PFSK-1 (cell line): ENCODE measurements around the gene NFE2L2.

Experiments
- FOXP2 ChIP-seq: optimal IDR thresholded peaks from 2 replicates; pipeline ENCODE3; 2011; ENCODE audit warnings: borderline replicate concordance, control low read depth, inconsistent platforms; ENCODE audit not compliant: insufficient read depth; ENCODE audit errors: extremely low read length, extremely low read depth
- POLR2AphosphoS5 ChIP-seq: IDR thresholded peaks from 2 replicates; pipeline ENCODE4 v1.6.1; 2012; ENCODE audit warnings: low read depth, mild to moderate bottlenecking, control low read depth, low read length, moderate library complexity
- REST ChIP-seq, 2 experiments: IDR thresholded peaks; 2 replicates each; pipeline versions ENCODE4 v1.6.1 to v1.8.0; 2011 to 2012; ENCODE audit warnings: low read depth in 2 of 2, low read length in 2 of 2, control low read depth in 1 of 2, inconsistent platforms in 1 of 2, mild to moderate bottlenecking in 1 of 2, moderate library complexity in 1 of 2; ENCODE audit not compliant: insufficient read depth in 1 of 2
- SIN3A ChIP-seq: IDR thresholded peaks from 2 replicates; pipeline ENCODE4 v1.6.1; 2012; ENCODE audit warnings: mild to moderate bottlenecking, low read length, moderate library complexity, borderline replicate concordance; ENCODE audit not compliant: insufficient read depth
- TAF1 ChIP-seq: IDR thresholded peaks from 2 replicates; pipeline ENCODE4 v1.6.1; 2012; ENCODE audit warnings: low read length, control low read depth, borderline replicate concordance; ENCODE audit not compliant: insufficient read depth

The NFE2L2 gene

GRCh38 chr2:177257471-177257870 is 7.1 kb downstream of the NFE2L2 start:
- TF ChIP-seq FOXP2 (no peak), POLR2AphosphoS5 (no peak), TAF1 (no peak), SIN3A (no peak), REST (IDR thresholded peaks at IDR 0.05; ENCODE audit: insufficient read depth in 1 of 2, low read depth in 2 of 2, low read length in 2 of 2) (no peak)

DNA sequence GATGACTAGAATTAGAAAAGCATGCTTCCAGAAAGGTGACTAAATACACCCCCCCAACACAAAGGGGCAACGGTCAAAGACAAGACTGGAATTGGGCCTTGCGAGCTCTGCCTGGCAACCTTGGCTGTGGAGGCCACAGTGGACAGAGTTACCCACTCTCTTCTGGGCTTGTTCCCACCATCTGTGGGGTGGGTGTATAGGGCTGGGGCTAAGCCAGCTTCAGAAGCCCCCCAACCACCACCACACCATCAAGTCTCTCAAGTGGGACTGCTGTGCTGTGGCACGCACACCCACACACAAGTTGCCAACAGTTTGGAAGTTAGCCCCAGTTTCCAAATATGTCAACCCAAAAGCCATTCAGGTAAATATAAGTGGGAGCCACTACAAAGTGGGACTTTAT is 7.8 kb downstream of the NFE2L2 start:
- TF ChIP-seq FOXP2 (no peak), POLR2AphosphoS5 (no peak), SIN3A (no peak), TAF1 (no peak)

DNA sequence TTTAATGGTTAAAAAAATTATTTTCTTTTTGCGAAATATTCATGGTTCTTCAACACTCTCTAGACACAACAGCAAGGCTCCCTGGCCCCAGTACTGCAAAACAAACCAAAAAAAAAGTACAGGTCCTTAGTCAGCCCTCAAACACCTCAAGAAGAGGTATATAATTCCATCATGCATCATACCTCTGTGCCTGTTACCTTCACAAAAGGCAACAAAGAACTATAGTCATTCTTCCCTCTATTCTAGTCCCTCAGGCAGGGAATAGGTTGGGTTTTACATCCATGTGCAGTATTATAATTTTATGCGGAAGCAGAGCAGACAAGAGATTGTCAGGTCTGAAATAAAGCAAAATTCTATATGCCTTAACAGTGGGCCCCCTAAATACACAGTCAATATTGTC is 8.5 kb downstream of the NFE2L2 start:
- TF ChIP-seq REST (IDR thresholded peaks at IDR 0.05; ENCODE audit: insufficient read depth in 1 of 2, low read depth in 2 of 2, low read length in 2 of 2) (no peak), FOXP2 (no peak), TAF1 (no peak), SIN3A (no peak), POLR2AphosphoS5 (no peak)

GRCh38 chr2:177255227-177255601 is 9.3 kb downstream of the NFE2L2 start:
- TF ChIP-seq SIN3A: no peak
- TF ChIP-seq POLR2AphosphoS5: no peak
- no peak for TF ChIP-seq FOXP2
- no peak for TF ChIP-seq TAF1
- no peak for TF ChIP-seq REST (IDR thresholded peaks at IDR 0.05; ENCODE audit: insufficient read depth in 1 of 2, low read depth in 2 of 2, low read length in 2 of 2)

DNA sequence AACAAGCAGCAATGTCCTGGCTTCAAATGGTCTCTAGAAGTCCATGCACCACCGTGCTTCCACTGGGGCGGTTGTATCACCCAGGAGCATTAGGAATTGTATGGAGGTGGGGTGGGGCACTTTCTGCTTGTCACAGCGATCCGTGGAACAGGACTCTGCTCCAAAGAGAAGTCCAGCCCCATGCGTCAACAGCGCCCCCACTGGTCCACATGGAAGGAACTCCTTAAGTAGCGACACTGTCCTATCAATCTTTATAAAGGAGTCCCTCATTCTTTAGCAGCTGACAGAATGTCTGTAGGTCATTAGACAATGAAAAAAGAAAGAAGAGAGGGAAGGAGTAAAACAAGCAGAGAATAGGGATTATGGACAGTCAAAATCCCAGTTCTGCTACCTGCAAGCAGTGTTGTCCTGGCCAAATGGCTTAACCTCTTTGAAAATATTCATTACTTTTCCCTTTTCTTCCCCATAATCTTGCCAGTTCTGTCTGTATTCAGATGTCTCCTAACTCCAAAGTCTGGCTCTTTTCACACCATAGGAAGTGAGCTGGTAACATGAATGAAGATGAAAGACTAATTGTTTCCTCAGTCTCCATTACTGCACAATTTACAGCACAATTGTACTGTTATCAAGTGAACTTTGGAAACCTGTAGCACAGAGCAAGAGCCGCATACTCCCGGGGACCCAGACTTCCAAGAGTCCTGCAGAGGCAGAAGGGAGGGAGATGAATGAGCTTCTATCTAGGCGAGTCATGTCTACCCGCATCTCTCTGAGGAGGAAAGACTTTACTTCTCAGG is 9.9 kb downstream of the NFE2L2 start:
- TF ChIP-seq REST (IDR thresholded peaks at IDR 0.05; ENCODE audit: insufficient read depth in 1 of 2, low read depth in 2 of 2, low read length in 2 of 2) (no peak), POLR2AphosphoS5 (no peak), SIN3A (no peak), FOXP2 (no peak), TAF1 (no peak)
